ENCODE measurements around the gene OR52E6. TPM values are rescaled to one million over a fixed set of nuclear protein-coding genes. Genes with fewer than 3 reads are reported as not detected.

Gene OR52E6
- total and polyA plus RNA-seq, 2 of the 8 experiments (the other 6 are each of a cell fraction or from before 2014, with no cell fraction given): 0.14 TPM; not detected in 1

DNA sequence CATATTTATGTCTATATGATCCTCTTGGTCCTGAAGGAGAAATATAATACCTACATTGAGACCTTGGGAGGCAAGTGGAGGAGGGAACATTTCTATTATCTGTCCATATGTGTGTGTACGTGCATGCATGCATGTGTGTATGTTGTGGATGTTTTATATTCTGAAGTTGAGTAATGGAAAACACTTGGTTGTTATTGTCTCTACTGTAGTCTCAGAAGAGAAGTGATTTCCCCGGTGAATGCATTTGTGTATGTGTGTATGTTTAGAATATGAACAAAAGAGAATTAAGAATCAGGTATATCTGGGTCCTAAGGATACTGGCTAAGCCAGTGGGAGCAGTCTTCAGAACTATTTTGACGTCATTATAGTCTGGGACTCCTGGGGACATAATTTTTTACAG lies 50.5 kb downstream of the OR52E6 start, which contains the start of gene OR52N1:
TSS of gene OR52N1 (minus strand) at position 101 of the 400 bp plus-strand sequence. CDS start 2,449 bp downstream, outside the sequence.
- no peaks in the 10 kb centered on the region for H3K23me2 ChIP-seq (ENCODE audit: low read depth, low read length)
- no peak within 1 kb of the TSS for H3K56ac ChIP-seq (replicated peaks; ENCODE audit: insufficient read length, low read depth, low read length)
- H4K20me1 ChIP-seq (replicated peaks in 1 of 2; ENCODE audit: control insufficient read depth in 1 of 2, insufficient read depth in 2 of 2, low read length in 2 of 2): no peaks in the 10 kb centered on the region
- H2AK5ac ChIP-seq (ENCODE audit: low read depth, low read length): no peak within 1 kb of the TSS
- H3K27ac ChIP-seq (ENCODE audit: low read depth, low read length): no peak within 1 kb of the TSS
- no peak within 1 kb of the TSS for H4K91ac ChIP-seq (replicated peaks; ENCODE audit: insufficient read length, low read length)
- H3K4me2 ChIP-seq (ENCODE audit: insufficient read depth in 1 of 2, low read depth in 2 of 2, low read length in 2 of 2): no peak within 1 kb of the TSS
- H3K18ac ChIP-seq (ENCODE audit: extremely low read depth, low read length): no peak within 1 kb of the TSS
- no peak for FAIRE-seq
- CTCF ChIA-PET (ENCODE audit: partially characterized antibody): no interaction called here
- H2BK12ac ChIP-seq (ENCODE audit: low read depth, low read length): no peak within 1 kb of the TSS
- no peaks in the 10 kb centered on the region for H3K9me3 ChIP-seq (ENCODE audit: insufficient read depth in 2 of 2, low read depth in 1 of 2, low read length in 1 of 2)
- H3K79me2 ChIP-seq (ENCODE audit: control insufficient read depth in 1 of 2, insufficient read depth in 2 of 2, low read length in 2 of 2): no peaks in the 10 kb centered on the region
- POLR2A ChIA-PET (ENCODE audit: partially characterized antibody): no interaction called here
- no peak within 1 kb of the TSS for H2BK15ac ChIP-seq (ENCODE audit: low read length)
- H4K5ac ChIP-seq (ENCODE audit: insufficient read length, low read depth, low read length): no peak within 1 kb of the TSS
- H3K23ac ChIP-seq (ENCODE audit: insufficient read length): no peak within 1 kb of the TSS
- no peak within 1 kb of the TSS for H4K8ac ChIP-seq (ENCODE audit: extremely low read depth, insufficient read depth, low read length)
- no peaks in the 10 kb centered on the region for H3K36me3 ChIP-seq (ENCODE audit: control insufficient read depth in 2 of 4, insufficient read depth in 4 of 4, low read length in 3 of 4)
- no peak within 1 kb of the TSS for H3K4ac ChIP-seq (replicated peaks; ENCODE audit: insufficient read length, low read depth, low read length)
- no peak within 1 kb of the TSS for H3K14ac ChIP-seq (ENCODE audit: insufficient read length)
- no peak within 1 kb of the TSS for H2BK20ac ChIP-seq (ENCODE audit: low read length)
- WGBS, 2 experiments (ENCODE audit: extremely low coverage in 1 of 2, insufficient coverage in 1 of 2, insufficient read length in 1 of 2, insufficient replicate concordance in 2 of 2, low coverage in 1 of 2, low lambda C conversion rate in 2 of 2, missing lambda C conversion rate in 1 of 2): 91% methylated on average over 3 of the region's 3 CpGs; no CpG with 5 or more reads in 1 of the 2 experiments
- H3K9ac ChIP-seq (replicated peaks in 1 of 4; ENCODE audit: extremely low read depth in 1 of 4, low read depth in 3 of 4, low read length in 3 of 4): no peak within 1 kb of the TSS
- H3K27me3 ChIP-seq (replicated peaks in 1 of 4; ENCODE audit: control insufficient read depth in 3 of 4, extremely low read depth in 1 of 4, insufficient read depth in 3 of 4, low read length in 3 of 4): no peaks in the 10 kb centered on the region
- H3K4me1 ChIP-seq (replicated peaks in 1 of 4; ENCODE audit: control insufficient read depth in 3 of 4, insufficient read depth in 4 of 4, low read length in 3 of 4): no peaks in the 10 kb centered on the region
- DNase-seq (ENCODE audit: low read depth in 1 of 2, low spot score in 2 of 2): no peak
- no peak within 1 kb of the TSS for H2BK120ac ChIP-seq (replicated peaks; ENCODE audit: low read depth, low read length)
- H2AFZ ChIP-seq (ENCODE audit: low read length): no peak within 1 kb of the TSS
- H3K79me1 ChIP-seq (ENCODE audit: low read depth, low read length): no peaks in the 10 kb centered on the region
- H3K4me3 ChIP-seq (ENCODE audit: extremely low read depth in 1 of 4, insufficient read depth in 2 of 4, low read depth in 3 of 4, low read length in 4 of 4): no peak within 1 kb of the TSS
- H2BK5ac ChIP-seq (ENCODE audit: low read depth, low read length): no peak within 1 kb of the TSS
- TF ChIP-seq, protein P1, sequence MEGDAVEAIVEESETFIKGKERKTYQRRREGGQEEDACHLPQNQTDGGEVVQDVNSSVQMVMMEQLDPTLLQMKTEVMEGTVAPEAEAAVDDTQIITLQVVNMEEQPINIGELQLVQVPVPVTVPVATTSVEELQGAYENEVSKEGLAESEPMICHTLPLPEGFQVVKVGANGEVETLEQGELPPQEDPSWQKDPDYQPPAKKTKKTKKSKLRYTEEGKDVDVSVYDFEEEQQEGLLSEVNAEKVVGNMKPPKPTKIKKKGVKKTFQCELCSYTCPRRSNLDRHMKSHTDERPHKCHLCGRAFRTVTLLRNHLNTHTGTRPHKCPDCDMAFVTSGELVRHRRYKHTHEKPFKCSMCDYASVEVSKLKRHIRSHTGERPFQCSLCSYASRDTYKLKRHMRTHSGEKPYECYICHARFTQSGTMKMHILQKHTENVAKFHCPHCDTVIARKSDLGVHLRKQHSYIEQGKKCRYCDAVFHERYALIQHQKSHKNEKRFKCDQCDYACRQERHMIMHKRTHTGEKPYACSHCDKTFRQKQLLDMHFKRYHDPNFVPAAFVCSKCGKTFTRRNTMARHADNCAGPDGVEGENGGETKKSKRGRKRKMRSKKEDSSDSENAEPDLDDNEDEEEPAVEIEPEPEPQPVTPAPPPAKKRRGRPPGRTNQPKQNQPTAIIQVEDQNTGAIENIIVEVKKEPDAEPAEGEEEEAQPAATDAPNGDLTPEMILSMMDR (IDR thresholded peaks at IDR 0.05; ENCODE audit: control extremely low read depth in 1 of 3, insufficient read depth in 1 of 3, low read depth in 1 of 3, low read length in 3 of 3): no peak
- TF ChIP-seq SIX5 (IDR thresholded peaks at IDR 0.05; ENCODE audit: low read depth, low read length) (no peak), HDAC6 (IDR thresholded peaks at IDR 0.05; ENCODE audit: low read depth, low read length) (no peak), SIN3A (conservative IDR thresholded peaks at IDR 0.05 in 1 of 2, IDR thresholded peaks at IDR 0.05 in 1 of 2; ENCODE audit: low read depth in 1 of 2, low read length in 2 of 2) (no peak), SP1 (IDR thresholded peaks at IDR 0.05; ENCODE audit: low read depth, low read length) (no peak), MAX (IDR thresholded peaks at IDR 0.05) (no peak), HDAC2 (IDR thresholded peaks at IDR 0.05; ENCODE audit: borderline replicate concordance in 1 of 2, low read depth in 2 of 2, low read length in 2 of 2) (no peak), CHD2 (IDR thresholded peaks at IDR 0.05; ENCODE audit: low read length) (no peak), JUN (IDR thresholded peaks at IDR 0.05; ENCODE audit: low read depth, low read length) (no peak), BCL11A (IDR thresholded peaks at IDR 0.05; ENCODE audit: low read depth in 2 of 2, low read length in 2 of 2) (no peak), KDM1A (IDR thresholded peaks at IDR 0.05; ENCODE audit: borderline replicate concordance, low read length) (no peak), GABPA (IDR thresholded peaks at IDR 0.05; ENCODE audit: borderline replicate concordance, insufficient read depth, low read length) (no peak)
